GM06990 (cell line): ENCODE measurements around the gene LRRC8E.
A peak's percentile ranks its signal among the peaks of the same experiment; 100 is the strongest.
"Not testable (repeated sequence)": the region's sequence is repeated elsewhere in the genome, so short reads cannot be mapped to it uniquely, and the experiment has no call there.

Experiments used
- DNase-seq: peaks from one replicate; pipeline ENCODE4 v3.0.0-alpha.2; 2011; ENCODE audit not compliant: insufficient read length; ENCODE audit errors: extremely low read depth
- H3K27me3 ChIP-seq: replicated peaks from 2 replicates; pipeline ENCODE4 v1.6.0; 2011; ENCODE audit warnings: low read length; ENCODE audit not compliant: control insufficient read depth, insufficient read depth
- H3K36me3 ChIP-seq: 2 replicates; pipeline ENCODE4 v1.5.1; 2011; ENCODE audit warnings: low read length; ENCODE audit not compliant: control insufficient read depth, insufficient read depth
- H3K4me3 ChIP-seq: replicated peaks from 2 replicates; pipeline ENCODE4 v1.5.1; 2011; ENCODE audit warnings: low read depth, mild to moderate bottlenecking, control low read depth, low read length
- TF ChIP-seq, protein P1 (sequence below): IDR thresholded peaks from 2 replicates; pipeline ENCODE4 v1.5.1; 2011; ENCODE audit warnings: low read length, control low read depth, mild to moderate bottlenecking, inconsistent platforms; ENCODE audit not compliant: insufficient read depth, poor library complexity, severe bottlenecking

The LRRC8E gene

DNA sequence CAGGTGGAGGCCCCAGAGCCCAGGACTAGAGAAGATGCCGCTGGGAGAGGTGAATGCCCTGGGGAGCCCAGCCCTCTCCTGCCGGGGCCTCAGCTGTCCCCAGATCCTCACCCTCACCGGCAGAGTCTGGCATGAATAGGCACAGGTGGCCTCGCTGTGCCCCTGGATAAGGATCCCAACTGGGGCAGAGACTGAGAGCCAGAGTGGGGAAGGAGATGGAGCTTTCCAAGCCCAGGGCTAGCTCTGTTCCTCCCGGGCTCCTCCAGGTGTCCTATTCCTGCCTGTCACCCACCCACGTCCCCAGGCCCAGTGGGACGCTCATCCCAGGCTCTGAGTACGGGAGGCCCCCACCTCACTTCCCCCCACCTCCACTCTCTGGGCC, 30.6 kb upstream of the LRRC8E start:
- no peak for DNase-seq
- H3K27me3 ChIP-seq = no peaks in the 10 kb centered on the region
- H3K36me3 ChIP-seq = no peaks in the 10 kb centered on the region
- no peak overlapping the region for H3K4me3 ChIP-seq
- TF ChIP-seq, protein P1, sequence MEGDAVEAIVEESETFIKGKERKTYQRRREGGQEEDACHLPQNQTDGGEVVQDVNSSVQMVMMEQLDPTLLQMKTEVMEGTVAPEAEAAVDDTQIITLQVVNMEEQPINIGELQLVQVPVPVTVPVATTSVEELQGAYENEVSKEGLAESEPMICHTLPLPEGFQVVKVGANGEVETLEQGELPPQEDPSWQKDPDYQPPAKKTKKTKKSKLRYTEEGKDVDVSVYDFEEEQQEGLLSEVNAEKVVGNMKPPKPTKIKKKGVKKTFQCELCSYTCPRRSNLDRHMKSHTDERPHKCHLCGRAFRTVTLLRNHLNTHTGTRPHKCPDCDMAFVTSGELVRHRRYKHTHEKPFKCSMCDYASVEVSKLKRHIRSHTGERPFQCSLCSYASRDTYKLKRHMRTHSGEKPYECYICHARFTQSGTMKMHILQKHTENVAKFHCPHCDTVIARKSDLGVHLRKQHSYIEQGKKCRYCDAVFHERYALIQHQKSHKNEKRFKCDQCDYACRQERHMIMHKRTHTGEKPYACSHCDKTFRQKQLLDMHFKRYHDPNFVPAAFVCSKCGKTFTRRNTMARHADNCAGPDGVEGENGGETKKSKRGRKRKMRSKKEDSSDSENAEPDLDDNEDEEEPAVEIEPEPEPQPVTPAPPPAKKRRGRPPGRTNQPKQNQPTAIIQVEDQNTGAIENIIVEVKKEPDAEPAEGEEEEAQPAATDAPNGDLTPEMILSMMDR = no peak

DNA sequence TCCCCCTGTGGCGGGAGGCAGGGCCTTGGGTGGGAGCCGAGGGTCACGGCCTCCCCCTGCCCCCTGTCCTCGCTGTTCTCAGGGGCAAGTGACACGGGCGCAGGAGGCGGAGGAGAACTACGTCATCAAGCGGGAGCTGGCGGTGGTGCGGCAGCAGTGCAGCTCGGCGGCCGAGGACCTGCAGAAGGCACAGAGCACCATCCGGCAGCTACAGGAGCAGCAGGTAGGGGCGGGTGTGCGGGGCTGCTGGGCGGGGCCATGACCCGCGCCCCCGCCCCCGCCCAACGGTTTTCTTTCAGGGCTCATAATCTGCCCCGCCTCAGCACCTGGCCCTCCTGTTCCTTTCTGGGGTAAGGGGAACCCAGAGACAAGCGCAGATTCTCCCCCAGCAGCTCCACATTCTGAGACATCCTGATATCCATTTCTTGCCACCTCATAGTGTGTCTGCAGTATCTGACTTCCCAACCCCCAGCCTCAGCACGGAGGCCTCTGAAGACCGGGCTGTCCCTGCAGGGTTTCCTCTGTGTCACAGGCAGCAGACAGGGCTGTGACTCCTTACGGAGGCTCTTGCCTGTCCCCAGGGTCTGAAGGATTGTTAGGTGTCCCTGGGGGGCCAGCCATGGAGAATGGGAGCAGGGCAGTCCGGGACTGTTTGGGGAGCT, 30.1 kb upstream of the LRRC8E start:
- DNase-seq = peak; percentile 56
- Histone ChIP-seq H3K4me3 (no peak overlapping the region), H3K27me3 (no peaks in the 10 kb centered on the region), H3K36me3 (no peaks in the 10 kb centered on the region)
- TF ChIP-seq, protein P1 = no peak

DNA sequence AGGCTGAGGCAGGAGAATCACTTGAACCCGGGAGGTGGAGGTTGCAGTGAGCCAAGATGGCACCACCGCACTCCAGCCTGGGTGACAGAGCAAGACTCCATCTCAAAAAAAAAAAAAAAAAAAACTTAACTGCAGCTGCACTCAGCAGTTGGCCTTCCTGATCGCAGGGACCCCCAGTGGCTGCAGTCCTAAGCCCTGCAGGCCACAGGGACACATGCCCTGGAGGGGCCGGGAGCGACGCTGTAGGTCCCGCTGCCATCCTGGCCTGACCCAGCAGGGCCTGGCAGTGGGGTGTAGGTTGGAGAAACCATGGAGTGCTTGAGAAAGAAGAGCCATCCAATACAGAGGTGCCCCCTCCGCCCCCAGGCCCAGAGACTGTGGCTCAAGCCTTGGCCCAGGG, 29.2 kb upstream of the LRRC8E start:
- H3K36me3 ChIP-seq, DNase-seq, H3K4me3 ChIP-seq, H3K27me3 ChIP-seq: not testable (repeated sequence)

DNA sequence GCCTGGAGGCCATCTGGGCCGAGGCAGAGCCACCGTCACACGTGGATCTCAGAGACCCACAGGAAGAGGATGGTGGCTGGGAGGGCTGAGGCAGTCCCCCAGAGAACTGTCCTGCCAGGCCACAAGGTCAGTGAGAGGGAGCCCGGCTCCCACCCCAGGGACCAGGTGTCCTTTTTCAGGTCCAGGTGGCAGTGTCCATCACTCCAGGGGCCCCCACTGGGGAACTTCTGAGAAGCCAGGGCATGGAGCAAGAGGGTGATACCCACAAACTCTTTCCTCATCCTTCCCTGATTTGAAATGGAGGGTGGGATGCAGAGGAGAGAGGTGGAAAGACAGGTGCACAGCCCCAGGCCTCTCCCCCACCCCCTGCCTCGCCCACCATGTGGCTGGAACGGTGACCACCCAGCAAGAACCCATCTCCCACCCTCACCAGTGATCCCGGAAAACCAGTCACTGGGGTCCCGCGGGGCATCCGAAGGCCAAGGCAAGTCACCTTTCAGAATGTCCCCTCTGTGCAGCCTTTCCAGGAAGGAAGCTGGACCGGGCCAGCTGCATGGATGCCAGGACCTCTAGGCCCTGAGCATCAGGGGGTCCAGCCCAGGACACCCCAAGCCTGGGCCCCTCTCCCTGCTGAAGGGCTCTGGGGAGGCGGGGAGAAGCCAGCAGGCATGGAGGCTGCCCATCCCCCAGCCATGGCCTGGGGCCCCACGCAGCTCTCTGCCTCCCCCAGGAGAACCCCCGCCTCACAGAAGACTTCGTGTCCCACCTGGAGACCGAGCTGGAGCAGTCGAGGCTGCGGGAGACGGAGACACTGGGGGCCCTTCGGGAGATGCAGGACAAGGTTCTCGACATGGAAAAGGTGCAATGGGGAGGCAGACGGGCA, 28.2 kb upstream of the LRRC8E start:
- H3K4me3 ChIP-seq = no peak overlapping the region
- TF ChIP-seq, protein P1 = no peak
- no peaks in the 10 kb centered on the region; the same call in 1 of the 2 replicates for H3K36me3 ChIP-seq
- no peak for DNase-seq
- H3K27me3 ChIP-seq = no peaks in the 10 kb centered on the region

DNA sequence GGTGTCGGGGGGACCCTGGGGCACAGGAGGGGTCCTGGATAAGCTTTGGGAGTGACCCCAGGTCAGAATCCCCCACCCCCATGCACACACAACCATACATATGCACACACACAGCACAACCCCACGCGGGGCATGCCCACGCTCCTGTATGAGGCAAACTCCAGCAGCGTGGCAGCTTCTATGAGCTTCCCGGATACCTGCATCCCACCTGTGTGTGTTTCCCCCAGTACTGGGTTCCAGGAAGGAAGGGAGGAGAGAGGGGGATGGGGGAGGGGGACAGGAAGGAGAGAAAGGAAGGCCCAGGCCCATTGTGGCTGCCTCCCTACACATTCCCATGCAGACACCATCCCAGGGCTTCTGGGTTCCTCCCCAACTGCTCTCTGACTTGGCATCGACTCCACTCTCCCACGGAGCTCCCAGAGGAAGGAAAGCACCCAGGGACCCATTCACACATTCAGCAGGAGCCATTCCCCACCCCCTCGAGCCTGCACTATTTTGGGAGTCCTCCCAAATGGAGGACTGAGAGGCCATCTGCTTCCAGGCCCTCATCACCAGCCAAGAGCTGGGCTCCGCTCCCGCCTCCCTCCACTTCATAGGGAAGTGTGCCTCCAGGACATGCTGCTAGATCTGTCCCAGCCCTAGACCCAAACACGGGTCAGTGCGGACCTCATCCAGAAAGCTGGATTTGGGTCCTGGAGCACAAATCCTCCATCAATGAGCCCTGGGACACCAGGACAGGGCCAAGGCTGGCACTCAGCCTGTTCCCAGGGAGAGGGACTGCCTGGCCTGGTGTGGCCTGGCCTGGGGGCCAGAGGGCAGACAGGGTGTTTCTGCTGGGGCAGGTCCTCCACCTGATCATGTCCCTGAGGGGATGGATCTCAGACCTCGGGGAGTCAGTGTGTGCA, 27.3 kb upstream of the LRRC8E start:
- no peaks in the 10 kb centered on the region; the same call in 1 of the 2 replicates for H3K36me3 ChIP-seq
- TF ChIP-seq, protein P1 = no peak
- no peak overlapping the region for H3K4me3 ChIP-seq
- no peak for DNase-seq
- no peaks in the 10 kb centered on the region for H3K27me3 ChIP-seq
